ENCODE measurements around the gene CDSN.

DNA sequence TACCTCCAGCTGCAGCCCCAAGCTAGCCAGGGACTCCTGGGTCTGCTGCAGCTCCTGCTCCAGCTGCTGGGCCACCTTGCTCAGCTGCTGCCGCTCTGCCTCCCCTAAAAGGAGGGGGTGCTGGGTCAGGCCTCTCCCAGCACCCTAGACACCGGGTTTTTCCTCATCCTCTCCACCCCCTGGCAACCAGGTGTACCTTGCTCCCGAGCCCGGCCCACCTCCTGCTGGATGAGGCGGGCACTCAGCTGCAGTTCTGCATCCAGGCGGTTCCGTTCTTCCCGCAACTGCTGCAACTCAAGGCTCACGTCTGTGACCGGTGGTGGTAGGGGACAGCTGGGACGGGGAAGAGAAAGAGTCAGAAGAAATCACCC is 24.7 kb upstream of the CDSN start:
- TF ChIP-seq, protein P1, sequence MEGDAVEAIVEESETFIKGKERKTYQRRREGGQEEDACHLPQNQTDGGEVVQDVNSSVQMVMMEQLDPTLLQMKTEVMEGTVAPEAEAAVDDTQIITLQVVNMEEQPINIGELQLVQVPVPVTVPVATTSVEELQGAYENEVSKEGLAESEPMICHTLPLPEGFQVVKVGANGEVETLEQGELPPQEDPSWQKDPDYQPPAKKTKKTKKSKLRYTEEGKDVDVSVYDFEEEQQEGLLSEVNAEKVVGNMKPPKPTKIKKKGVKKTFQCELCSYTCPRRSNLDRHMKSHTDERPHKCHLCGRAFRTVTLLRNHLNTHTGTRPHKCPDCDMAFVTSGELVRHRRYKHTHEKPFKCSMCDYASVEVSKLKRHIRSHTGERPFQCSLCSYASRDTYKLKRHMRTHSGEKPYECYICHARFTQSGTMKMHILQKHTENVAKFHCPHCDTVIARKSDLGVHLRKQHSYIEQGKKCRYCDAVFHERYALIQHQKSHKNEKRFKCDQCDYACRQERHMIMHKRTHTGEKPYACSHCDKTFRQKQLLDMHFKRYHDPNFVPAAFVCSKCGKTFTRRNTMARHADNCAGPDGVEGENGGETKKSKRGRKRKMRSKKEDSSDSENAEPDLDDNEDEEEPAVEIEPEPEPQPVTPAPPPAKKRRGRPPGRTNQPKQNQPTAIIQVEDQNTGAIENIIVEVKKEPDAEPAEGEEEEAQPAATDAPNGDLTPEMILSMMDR (conservative IDR thresholded peaks at IDR 0.05): no peak
- no peak for TF ChIP-seq EZH2 (IDR thresholded peaks at IDR 0.05; ENCODE audit: low read depth)

All from PC-9 (cell line).